HG03575 (cell line): Measurements from ENCODE around the gene RHEX.

Experiments
- ATAC-seq: cut with Tn5 transposase; IDR thresholded peaks from one replicate; pipeline ENCODE4 v1.9.1; 2021; ENCODE audit not compliant: unreplicated experiment, insufficient number of reproducible peaks, low FRiP score; ENCODE audit errors: extremely low read depth

Gene RHEX

DNA sequence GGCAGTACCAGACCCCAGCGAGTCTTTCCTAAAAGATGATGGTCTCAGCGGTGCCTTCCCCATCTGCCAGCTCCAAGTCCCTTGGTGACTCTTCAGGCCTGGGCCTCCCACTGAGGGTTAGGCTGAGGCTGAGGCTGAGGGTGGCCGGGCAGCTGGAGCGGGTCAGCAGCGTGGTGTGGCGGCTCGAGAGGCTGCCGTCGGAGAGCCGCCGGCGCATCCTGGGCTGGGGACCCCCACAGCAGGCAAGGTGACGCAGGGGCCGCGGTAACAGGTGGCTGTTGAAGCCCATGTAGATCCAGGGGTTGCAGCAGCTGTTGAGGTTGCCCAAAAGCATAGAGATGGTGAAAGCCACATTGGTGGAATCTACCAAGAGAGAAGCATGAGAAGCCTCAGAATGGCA lies 57.2 kb downstream of the RHEX start:
- no peak for ATAC-seq

- ATAC-seq, result no peak
These were observed 57.8 kb downstream of the RHEX start for GRCh38 chr1:206110820-206111219.

DNA sequence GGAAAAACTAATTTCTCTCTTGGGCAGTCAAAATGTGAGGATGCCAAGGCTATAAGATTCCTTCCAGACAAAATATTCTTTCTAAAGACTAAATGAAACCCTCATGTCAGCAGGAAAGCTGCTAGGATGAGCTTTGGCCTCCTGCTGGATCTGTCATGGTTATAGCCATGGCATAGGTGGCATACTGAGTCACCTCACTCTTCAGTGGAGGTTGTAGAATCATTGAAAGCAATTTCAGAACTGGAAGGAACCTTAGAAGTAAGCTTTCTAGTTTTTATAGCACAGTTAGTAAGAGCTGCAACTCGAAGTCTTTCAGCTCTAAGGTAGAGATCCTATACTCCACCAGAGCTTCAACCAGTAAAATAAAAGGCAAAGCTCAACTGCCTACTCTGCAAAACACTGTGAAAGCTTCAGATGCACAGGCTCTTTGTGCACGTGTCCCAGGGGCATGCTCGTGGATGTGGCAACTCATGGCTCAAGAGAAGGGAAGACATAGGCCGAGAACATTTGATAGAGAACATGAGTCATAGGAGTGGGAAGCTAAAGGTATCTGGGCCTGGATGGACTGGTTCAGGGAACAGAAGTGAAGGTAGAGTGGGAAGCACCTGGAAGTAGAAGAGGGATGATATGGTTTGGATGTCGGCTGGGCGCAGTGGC lies 58.4 kb downstream of the RHEX start:
- ATAC-seq, result no peak

- ATAC-seq, result no peak
These were observed 59.8 kb downstream of the RHEX start for GRCh38 chr1:206112600-206113301.

- ATAC-seq, result no peak
These were observed 62.0 kb downstream of the RHEX start for GRCh38 chr1:206114692-206115640.

DNA sequence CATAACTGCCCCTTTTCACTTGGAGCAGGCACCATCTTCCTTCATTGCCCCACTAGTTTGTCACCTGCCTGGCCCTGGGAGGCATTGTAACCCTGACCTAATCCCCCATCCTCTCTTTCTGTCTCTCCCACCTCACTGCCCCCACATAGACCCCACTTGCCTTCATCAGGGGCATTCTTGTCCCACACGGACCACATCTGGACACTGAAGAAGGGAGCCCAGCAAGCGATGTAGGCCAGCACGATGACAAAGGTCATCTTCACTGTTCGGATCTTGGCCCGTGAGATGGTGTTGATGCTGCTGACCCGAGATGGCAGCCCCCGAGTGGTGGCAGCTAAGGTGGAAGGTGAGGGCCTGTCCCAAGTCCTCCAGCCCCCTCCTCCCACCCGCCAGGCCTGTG lies 62.8 kb downstream of the RHEX start:
- ATAC-seq, result no peak

GRCh38 chr1:206116191-206116872 lies 63.4 kb downstream of the RHEX start:
- ATAC-seq, result no peak

GRCh38 chr1:206116873-206117150 lies 63.8 kb downstream of the RHEX start:
- no peak for ATAC-seq

DNA sequence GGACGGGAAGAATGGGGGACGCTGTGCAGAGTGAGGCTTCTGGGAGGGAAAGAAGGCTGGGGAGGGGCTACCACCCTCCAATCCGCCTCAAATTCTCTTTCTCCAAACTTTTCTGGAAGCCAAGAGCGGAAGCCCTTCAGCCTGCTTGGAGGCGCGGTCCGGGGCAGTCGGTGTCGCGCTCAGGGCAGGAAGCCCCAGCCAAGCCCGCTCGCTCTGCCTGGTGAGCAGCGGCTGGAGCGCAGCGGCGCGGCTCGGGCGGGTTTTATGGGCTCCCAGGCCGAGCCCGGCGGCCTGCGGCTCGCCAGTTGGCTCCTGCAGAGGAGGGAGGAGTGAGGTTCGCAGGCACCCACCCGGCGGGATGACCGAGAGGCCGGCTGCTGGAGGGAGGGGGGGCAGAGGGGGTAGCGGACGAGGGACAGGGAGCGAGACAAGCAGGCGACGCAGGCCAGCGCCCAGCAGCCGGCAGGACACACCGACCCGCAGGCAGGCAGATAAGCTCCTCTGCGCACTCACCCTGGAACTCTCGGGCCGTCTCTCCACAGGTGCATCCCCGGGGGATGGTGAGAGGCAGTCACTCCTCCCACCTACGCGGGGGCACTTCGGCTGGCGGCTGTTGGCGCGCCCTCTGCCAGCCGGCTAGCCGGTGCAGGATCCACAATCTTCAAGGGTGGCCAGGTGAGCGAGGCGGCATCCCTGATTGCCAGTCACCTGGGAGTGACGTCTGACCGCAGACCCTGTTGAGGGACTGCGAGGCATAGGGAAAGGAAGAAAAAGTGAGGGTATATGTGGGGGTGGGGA lies 64.4 kb downstream of the RHEX start, which contains the start of gene AVPR1B:
Gene AVPR1B, minus strand, starts transcription at position 238 of the 798 bp plus-strand sequence. CDS start 498 bp downstream, outside the sequence.
- ATAC-seq, result no peak

DNA sequence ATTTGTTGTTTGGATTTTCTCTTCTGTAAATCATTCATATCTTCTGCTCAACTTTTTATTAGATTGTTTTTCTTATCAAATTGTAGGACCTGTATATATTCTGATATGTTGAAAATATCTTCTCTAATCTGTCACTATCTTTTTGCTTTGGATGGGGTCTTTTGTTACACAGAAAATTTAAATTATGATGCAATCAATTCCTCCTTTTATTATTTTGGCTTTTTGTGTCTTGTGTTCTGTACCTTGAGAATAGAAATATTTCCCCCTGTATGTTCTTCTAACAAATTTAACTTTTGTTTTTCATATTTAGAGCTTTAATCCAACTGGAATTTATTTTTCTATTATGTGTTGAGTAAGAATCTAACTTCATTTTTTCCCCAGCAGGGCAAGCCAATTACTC lies 67.4 kb downstream of the RHEX start:
- no peak for ATAC-seq

- no peak for ATAC-seq
These were observed 68.3 kb downstream of the RHEX start for GRCh38 chr1:206121269-206121668.

DNA sequence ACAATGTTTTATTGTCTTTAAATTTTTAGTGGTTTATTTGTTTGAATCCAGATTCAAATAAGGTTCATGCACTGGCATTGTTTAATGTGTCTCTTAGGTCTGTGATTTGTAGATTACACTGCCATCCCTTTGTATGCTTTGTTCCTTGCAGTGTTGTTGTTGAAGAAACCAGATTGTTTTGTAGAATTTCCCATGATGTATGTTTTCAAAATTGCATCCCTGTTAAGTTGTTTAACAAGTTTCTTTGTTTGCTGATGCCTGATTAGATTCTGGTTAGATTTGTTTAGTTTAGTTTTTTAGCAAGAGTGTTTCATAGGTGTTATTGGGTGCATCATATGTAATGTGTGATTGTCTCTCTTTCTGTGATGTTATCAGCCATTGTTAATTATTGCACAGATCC lies 69.7 kb downstream of the RHEX start:
- ATAC-seq, result no peak

DNA sequence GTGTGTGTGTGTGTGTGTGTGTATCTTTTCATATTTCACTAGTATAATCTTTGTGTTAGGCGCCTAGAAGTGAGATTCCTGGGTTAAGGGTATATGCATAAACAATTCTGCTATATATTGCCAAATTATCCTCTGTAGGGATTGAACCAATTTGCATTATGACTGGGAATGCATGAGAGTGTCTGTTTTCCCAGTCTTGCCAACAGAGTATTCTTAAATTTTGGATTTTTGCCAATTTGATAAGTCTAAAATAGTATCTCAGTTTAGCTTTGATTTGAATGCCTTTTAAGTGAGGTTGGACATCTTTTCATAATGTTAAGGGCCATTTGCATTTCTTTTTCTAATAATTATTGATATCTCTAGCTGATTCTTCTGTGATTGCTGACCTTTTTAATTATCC lies 72.4 kb downstream of the RHEX start:
- no peak for ATAC-seq

GRCh38 chr1:206127336-206127735 lies 74.4 kb downstream of the RHEX start:
- no peak for ATAC-seq

DNA sequence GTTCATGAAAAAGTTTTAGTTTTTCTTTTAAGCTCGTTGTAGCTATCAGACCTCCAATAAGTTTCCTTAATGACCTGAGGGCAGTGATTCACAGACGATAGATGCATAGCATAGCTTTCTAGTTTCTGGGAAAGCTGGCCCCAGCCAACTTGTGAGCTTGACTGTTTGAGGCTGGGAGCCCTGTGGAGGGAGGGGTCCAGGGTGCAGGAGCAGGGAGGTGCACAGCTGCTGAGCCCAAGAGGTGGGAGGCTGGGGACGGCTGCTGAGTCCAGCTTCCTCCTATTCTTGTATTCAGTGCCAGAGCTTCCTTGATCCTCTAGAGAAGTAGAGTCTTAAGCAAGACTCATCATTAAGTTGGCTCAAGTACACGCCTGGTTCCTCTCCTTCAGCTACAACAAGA lies 75.2 kb downstream of the RHEX start:
- ATAC-seq, result no peak

- ATAC-seq, result no peak
These were observed 78.1 kb downstream of the RHEX start for GRCh38 chr1:206131037-206131436.

DNA sequence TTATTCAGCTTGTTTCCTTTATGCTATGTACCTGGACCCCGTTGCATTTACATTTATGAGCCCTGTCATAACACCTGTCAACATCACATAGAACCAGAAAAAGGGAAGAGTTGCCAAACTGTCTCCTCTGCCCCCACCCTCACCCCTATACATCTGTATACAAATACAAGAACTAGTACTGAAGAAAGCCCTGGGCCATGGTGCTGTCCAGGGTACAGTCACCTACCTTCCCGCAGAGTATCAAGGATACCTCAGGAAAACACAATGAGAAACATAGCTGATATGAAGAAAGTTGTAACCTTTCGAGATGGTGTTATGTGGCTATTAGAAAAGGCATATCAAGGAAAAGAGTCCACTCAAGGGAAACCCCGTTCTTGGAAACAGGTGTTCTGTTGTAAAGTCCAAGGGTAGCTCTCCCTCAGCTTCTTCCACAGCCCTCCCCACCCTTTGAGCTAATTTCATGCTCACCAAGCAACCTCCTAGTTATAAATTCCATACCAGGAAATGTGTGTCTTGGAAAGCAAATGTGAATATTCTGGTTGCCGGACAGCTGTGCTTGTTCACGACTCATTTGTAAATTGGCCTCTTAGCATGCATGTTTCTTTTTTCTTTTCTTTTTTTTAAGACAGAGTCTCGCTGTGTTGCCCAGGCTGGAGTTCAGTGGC lies 80.9 kb downstream of the RHEX start:
- no peak for ATAC-seq

DNA sequence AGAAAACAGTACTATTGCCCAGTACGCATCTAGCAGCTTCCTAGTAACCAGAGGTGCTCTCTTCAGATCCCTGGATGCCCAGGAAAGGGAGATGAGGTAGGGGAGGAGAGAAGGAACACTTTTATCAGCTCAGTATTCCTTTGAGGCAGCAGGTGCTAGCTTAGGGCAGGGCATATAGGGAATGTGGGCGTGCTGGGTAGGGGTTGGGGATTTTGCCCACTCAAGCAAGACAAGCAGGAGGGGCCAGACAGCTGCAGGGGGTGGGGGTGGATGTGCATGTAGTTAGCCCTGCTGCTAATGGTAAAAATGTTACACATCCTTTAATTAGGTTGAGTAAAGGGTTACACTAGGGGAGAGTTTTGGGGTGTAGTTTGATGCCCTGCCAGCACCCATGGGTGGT lies 82.3 kb downstream of the RHEX start:
- no peak for ATAC-seq
